GM11168 (cell line): Measurements from ENCODE around the gene COL25A1.

Experiments
- in situ Hi-C: fragments of 300-500 bp; cut with MboI; formaldehyde crosslinking; loops from one replicate; pipeline ENCODE4 v1.12.0; 2022; ENCODE audit warnings: low sequenced_read_pairs; ENCODE audit not compliant: unreplicated experiment

The COL25A1 gene

GRCh38 chr4:108846568-108846967, 455.9 kb downstream of the COL25A1 start:
- in situ Hi-C loops = loop anchor here (25.0 kb wide), 1 partner anchor 566 kb away; no protein-coding TSS in a partner anchor

- in situ Hi-C loops = loop anchor here (25.0 kb wide), 1 partner anchor 572 kb away; no protein-coding TSS in a partner anchor
Measured at GRCh38 chr4:108840426-108840975, 462.0 kb downstream of the COL25A1 start.

GRCh38 chr4:108839333-108839732, 463.1 kb downstream of the COL25A1 start:
- in situ Hi-C loops = loop anchor here (25.0 kb wide), 1 partner anchor 573 kb away; no protein-coding TSS in a partner anchor

GRCh38 chr4:108838451-108838850, 464.0 kb downstream of the COL25A1 start:
- in situ Hi-C loops = loop anchor here (25.0 kb wide), 1 partner anchor 574 kb away; no protein-coding TSS in a partner anchor

- in situ Hi-C loops = loop anchor here (25.0 kb wide), 1 partner anchor 577 kb away; no protein-coding TSS in a partner anchor
Measured at GRCh38 chr4:108834835-108835384, 467.5 kb downstream of the COL25A1 start.

GRCh38 chr4:108834166-108834834, 468.2 kb downstream of the COL25A1 start:
- in situ Hi-C loops = loop anchor here (25.0 kb wide), 1 partner anchor 578 kb away; no protein-coding TSS in a partner anchor

- in situ Hi-C loops = loop anchor here (25.0 kb wide), 1 partner anchor 579 kb away; no protein-coding TSS in a partner anchor
Measured at GRCh38 chr4:108833046-108833445, 469.4 kb downstream of the COL25A1 start.

GRCh38 chr4:108831886-108832285, 470.6 kb downstream of the COL25A1 start:
- in situ Hi-C loops = loop anchor here (25.0 kb wide), 1 partner anchor 580 kb away; no protein-coding TSS in a partner anchor

- in situ Hi-C loops = loop anchor here (25.0 kb wide), 1 partner anchor 581 kb away; no protein-coding TSS in a partner anchor
Measured at GRCh38 chr4:108831291-108831690, 471.2 kb downstream of the COL25A1 start.

- in situ Hi-C loops = loop anchor here (25.0 kb wide), 1 partner anchor 582 kb away; no protein-coding TSS in a partner anchor
Measured at GRCh38 chr4:108830509-108831244, 471.8 kb downstream of the COL25A1 start.

- in situ Hi-C loops = loop anchor here (25.0 kb wide), 1 partner anchor 582 kb away; no protein-coding TSS in a partner anchor
Measured at GRCh38 chr4:108829966-108830492, 472.4 kb downstream of the COL25A1 start.

GRCh38 chr4:108828620-108829019, 473.8 kb downstream of the COL25A1 start:
- in situ Hi-C loops = loop anchor here (25.0 kb wide), 1 partner anchor 584 kb away; no protein-coding TSS in a partner anchor

GRCh38 chr4:108825737-108826136, 476.7 kb downstream of the COL25A1 start:
- in situ Hi-C loops = loop anchor here (25.0 kb wide), 1 partner anchor 587 kb away; no protein-coding TSS in a partner anchor

- in situ Hi-C loops = no loop called here
Measured at GRCh38 chr4:108821351-108821930, 481.0 kb downstream of the COL25A1 start.

- in situ Hi-C loops = no loop called here
Measured at GRCh38 chr4:108820492-108821350, 481.7 kb downstream of the COL25A1 start.

GRCh38 chr4:108814326-108814725, 488.1 kb downstream of the COL25A1 start:
- in situ Hi-C loops = no loop called here

- in situ Hi-C loops = no loop called here
Measured at GRCh38 chr4:108813261-108813660, 489.2 kb downstream of the COL25A1 start.

GRCh38 chr4:108811486-108811885, 491.0 kb downstream of the COL25A1 start:
- in situ Hi-C loops = no loop called here

- in situ Hi-C loops = no loop called here
Measured at GRCh38 chr4:108810087-108810486, 492.4 kb downstream of the COL25A1 start.
